ENCODE measurements around the gene ARHGAP42.

- TF ChIP-seq PATZ1 (CRISPR knock-in tag; IDR thresholded peaks at IDR 0.05; ENCODE audit: borderline replicate concordance) = no peak
- TF ChIP-seq ZFP30 (CRISPR knock-in tag; IDR thresholded peaks at IDR 0.05) = no peak
- no peak for TF ChIP-seq ISL1 (CRISPR knock-in tag; IDR thresholded peaks at IDR 0.05)
- TF ChIP-seq CREB5 (CRISPR knock-in tag; IDR thresholded peaks at IDR 0.05; ENCODE audit: low read depth) = no peak
- TF ChIP-seq RARB (CRISPR knock-in tag; IDR thresholded peaks at IDR 0.05) = no peak
- TF ChIP-seq POU6F1 (CRISPR knock-in tag; IDR thresholded peaks at IDR 0.05; ENCODE audit: borderline replicate concordance, low read depth) = no peak
- TF ChIP-seq TOX (CRISPR knock-in tag; IDR thresholded peaks at IDR 0.05; ENCODE audit: borderline replicate concordance) = no peak
- no peak for TF ChIP-seq TSHZ2 (CRISPR knock-in tag; IDR thresholded peaks at IDR 0.05)
- TF ChIP-seq PPARA (CRISPR knock-in tag; IDR thresholded peaks at IDR 0.05; ENCODE audit: borderline replicate concordance) = no peak
- no peak for TF ChIP-seq ZC3H10 (CRISPR knock-in tag; IDR thresholded peaks at IDR 0.05)
- no peak for TF ChIP-seq ZNF70 (CRISPR knock-in tag; IDR thresholded peaks at IDR 0.05)
- TF ChIP-seq ZNF8 (CRISPR knock-in tag; IDR thresholded peaks at IDR 0.05) = no peak
- TF ChIP-seq TCF4 (CRISPR knock-in tag; IDR thresholded peaks at IDR 0.05; ENCODE audit: borderline replicate concordance) = no peak
- no peak for TF ChIP-seq OSR1 (CRISPR knock-in tag; IDR thresholded peaks at IDR 0.05)
Observed at GRCh38 chr11:100957499-100957898, 270.4 kb downstream of the ARHGAP42 start.
